ENCODE results near the gene PPP1R3F.

The PPP1R3F gene

GRCh38 chrX:49246541-49246940, 23.1 kb upstream of the PPP1R3F start:
- no peak for TF ChIP-seq SIN3A (IDR thresholded peaks at IDR 0.05; ENCODE audit: borderline replicate concordance, insufficient read depth, low read length)
- no peak for TF ChIP-seq TAF1 (IDR thresholded peaks at IDR 0.05; ENCODE audit: borderline replicate concordance, insufficient read depth, low read length)
- no peak for TF ChIP-seq REST (IDR thresholded peaks at IDR 0.05; ENCODE audit: insufficient read depth in 1 of 2, low read depth in 2 of 2, low read length in 2 of 2)
- TF ChIP-seq POLR2AphosphoS5 (IDR thresholded peaks at IDR 0.05; ENCODE audit: low read depth, low read length), result no peak
- TF ChIP-seq FOXP2 (optimal IDR thresholded peaks at IDR 0.05; ENCODE audit: borderline replicate concordance, extremely low read depth, extremely low read length, insufficient read depth), result no peak

- TF ChIP-seq SIN3A (IDR thresholded peaks at IDR 0.05; ENCODE audit: borderline replicate concordance, insufficient read depth, low read length) (no peak), POLR2AphosphoS5 (IDR thresholded peaks at IDR 0.05; ENCODE audit: low read depth, low read length) (no peak), REST (IDR thresholded peaks at IDR 0.05; ENCODE audit: insufficient read depth in 1 of 2, low read depth in 2 of 2, low read length in 2 of 2) (no peak), FOXP2 (optimal IDR thresholded peaks at IDR 0.05; ENCODE audit: borderline replicate concordance, extremely low read depth, extremely low read length, insufficient read depth) (no peak)
Observed at GRCh38 chrX:49247346-49247745, 22.2 kb upstream of the PPP1R3F start.

- TF ChIP-seq SIN3A (IDR thresholded peaks at IDR 0.05; ENCODE audit: borderline replicate concordance, insufficient read depth, low read length), result no peak
- no peak for TF ChIP-seq FOXP2 (optimal IDR thresholded peaks at IDR 0.05; ENCODE audit: borderline replicate concordance, extremely low read depth, extremely low read length, insufficient read depth)
- no peak for TF ChIP-seq POLR2AphosphoS5 (IDR thresholded peaks at IDR 0.05; ENCODE audit: low read depth, low read length)
- no peak for TF ChIP-seq TAF1 (IDR thresholded peaks at IDR 0.05; ENCODE audit: borderline replicate concordance, insufficient read depth, low read length)
Observed at GRCh38 chrX:49247916-49248811, 21.4 kb upstream of the PPP1R3F start.

GRCh38 chrX:49249071-49249470, 20.5 kb upstream of the PPP1R3F start:
- TF ChIP-seq SIN3A (IDR thresholded peaks at IDR 0.05; ENCODE audit: borderline replicate concordance, insufficient read depth, low read length) (no peak), FOXP2 (optimal IDR thresholded peaks at IDR 0.05; ENCODE audit: borderline replicate concordance, extremely low read depth, extremely low read length, insufficient read depth) (no peak), TAF1 (IDR thresholded peaks at IDR 0.05; ENCODE audit: borderline replicate concordance, insufficient read depth, low read length) (no peak), POLR2AphosphoS5 (IDR thresholded peaks at IDR 0.05; ENCODE audit: low read depth, low read length) (no peak), REST (IDR thresholded peaks at IDR 0.05; ENCODE audit: insufficient read depth in 1 of 2, low read depth in 2 of 2, low read length in 2 of 2) (no peak)

GRCh38 chrX:49249616-49250015, 20.0 kb upstream of the PPP1R3F start:
- no peak for TF ChIP-seq SIN3A (IDR thresholded peaks at IDR 0.05; ENCODE audit: borderline replicate concordance, insufficient read depth, low read length)
- TF ChIP-seq POLR2AphosphoS5 (IDR thresholded peaks at IDR 0.05; ENCODE audit: low read depth, low read length), result no peak
- TF ChIP-seq FOXP2 (optimal IDR thresholded peaks at IDR 0.05; ENCODE audit: borderline replicate concordance, extremely low read depth, extremely low read length, insufficient read depth), result no peak
- TF ChIP-seq REST (IDR thresholded peaks at IDR 0.05; ENCODE audit: insufficient read depth in 1 of 2, low read depth in 2 of 2, low read length in 2 of 2), result no peak
- TF ChIP-seq TAF1 (IDR thresholded peaks at IDR 0.05; ENCODE audit: borderline replicate concordance, insufficient read depth, low read length), result no peak

Data from PFSK-1 (cell line).